ENCODE measurements around the gene EID3.
"Not testable (repeated sequence)": the region's sequence is repeated elsewhere in the genome, so short reads cannot be mapped to it uniquely, and the experiment has no call there.

The EID3 gene

DNA sequence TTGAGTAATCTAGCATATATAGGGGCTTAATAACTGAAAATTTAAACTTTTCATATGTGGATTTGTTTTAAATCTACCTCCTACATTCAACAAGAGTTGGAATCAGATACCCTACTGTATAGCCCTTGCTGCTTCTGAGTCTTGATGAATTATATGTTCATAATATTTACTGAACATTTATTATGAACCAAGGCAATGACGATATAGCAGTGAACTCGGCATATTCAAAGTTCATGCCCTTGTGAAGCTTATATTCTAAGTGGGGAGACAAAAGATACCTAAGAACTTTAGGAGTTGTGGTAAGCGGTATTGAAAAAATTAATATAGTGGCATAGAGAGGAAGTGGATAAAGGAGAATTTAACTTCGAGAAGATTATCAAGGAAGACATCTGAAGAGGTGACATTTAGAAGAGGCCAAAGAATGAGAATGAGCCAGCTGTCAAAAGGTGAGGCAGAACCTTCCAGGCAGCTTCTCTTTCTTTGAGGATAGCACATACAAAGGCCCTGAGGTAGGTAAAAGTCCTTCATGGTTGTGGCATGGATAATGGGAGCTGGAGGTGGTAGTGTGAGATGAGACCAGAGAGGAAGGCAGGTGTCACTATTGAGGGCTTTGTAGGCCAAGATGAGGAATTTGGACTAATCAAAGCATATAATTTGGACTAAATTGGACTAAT lies 10.2 kb downstream of the EID3 start:
- FAIRE-seq, result no peak

- FAIRE-seq, result no peak
Measured at GRCh38 chr12:104314242-104314614, 10.7 kb downstream of the EID3 start.

GRCh38 chr12:104315326-104316224 lies 12.0 kb downstream of the EID3 start:
- peak; percentile 8 for FAIRE-seq

GRCh38 chr12:104316936-104317335 lies 13.4 kb downstream of the EID3 start:
- FAIRE-seq, result no peak

DNA sequence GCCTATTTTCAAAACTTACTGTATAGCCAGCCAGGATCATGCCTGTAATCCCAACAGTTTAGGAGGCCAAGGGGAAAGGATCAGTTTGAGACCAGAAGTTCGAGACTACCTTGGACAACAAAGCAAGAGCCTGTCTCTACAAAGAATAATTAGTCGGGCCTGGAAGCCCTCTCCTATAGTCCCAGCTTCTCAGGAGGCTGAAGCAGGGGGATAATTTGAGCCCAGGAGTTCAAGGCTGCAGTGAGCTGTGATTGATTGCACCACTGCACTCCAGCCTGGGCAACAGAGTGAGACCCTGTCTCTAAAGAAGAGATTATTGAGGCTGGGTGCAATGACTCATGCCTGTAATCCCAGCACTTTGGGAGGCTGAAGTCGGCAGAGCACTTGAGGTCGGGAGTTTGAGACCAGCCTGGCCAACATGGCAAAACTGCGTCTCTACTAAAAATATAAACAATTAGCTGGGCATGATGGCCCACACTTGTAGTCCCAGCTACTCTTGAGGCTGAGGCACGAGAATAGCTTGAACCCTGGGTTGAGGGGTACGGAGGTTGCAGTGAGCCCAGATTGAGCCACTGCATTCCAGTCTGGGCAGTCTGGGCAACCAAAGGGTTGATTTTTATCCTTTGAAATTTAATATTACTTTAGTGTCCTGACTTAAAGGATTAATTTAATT lies 14.1 kb downstream of the EID3 start:
- FAIRE-seq, result no peak

- peak; percentile 28 for FAIRE-seq
Measured at GRCh38 chr12:104319028-104319427, 15.5 kb downstream of the EID3 start.

DNA sequence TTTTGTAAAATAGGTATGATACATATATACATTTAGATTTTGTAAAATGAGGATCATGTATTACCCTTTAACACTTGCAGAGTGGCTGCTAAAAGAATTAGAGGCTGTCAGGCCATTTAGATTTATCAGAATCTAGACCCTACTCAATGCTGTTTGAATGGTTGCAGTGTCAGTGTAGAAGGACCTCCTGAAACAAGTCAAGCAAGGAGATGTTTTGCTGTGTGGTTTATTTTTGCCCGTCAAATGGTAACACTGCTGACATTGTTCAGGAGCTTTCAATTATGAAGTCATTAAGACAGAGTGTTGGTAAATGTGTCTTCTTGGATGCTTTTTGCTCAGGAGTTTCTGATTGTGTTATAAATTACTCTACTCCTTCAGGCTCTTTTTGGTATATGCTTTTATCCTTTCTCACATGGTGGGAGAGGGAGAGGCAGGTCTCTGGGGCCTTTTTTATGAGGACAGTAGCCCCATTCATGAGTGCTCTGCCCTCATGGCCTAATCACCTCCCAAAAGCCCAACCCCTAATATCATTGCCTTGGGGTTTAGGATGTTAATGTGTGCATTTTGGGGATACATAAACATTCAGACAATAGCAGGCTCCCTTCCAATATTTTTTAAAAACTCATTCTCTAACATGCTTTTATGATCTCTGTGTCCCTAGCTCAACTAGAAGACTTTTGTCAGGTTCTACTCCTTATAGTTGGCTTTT lies 16.5 kb downstream of the EID3 start:
- FAIRE-seq, result no peak

DNA sequence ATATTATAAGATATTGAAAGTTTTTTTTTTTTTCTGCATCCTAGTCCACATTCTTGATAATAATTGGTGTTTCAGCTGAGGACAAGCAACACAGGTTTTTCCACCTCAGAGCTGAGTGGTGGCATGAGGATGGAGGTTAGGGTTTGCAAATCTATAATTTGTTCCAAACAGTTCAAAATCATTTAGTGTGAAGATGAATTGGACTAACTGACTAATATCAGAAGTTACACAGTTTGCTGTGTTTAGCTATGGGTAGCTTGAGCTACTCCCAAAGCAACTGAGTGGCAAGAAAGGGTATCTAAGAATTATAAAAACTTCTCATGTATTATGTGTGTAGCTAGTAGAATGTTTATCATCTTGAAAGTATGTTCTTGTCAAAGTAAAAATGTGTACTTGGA lies 17.1 kb downstream of the EID3 start:
- no peak for FAIRE-seq

- no peak for FAIRE-seq
Measured at GRCh38 chr12:104321949-104322348, 18.4 kb downstream of the EID3 start.

DNA sequence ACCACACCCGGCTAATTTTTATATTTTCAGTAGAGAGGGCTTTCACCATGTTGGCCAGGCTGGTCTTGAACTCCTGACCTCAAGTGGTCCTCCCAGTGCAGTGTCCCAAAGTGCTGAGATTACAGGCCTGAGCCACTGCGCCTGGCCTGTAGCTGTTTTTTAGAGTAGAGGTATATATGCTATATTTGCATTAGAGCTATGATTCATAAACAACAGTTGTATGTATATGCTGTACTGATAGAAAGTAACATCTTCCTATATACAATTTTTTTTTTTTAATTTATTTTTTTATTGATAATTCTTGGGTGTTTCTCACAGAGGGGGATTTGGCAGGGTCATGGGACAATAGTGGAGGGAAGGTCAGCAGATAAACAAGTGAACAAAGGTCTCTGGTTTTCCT lies 19.0 kb downstream of the EID3 start:
- FAIRE-seq, result not testable (repeated sequence)

DNA sequence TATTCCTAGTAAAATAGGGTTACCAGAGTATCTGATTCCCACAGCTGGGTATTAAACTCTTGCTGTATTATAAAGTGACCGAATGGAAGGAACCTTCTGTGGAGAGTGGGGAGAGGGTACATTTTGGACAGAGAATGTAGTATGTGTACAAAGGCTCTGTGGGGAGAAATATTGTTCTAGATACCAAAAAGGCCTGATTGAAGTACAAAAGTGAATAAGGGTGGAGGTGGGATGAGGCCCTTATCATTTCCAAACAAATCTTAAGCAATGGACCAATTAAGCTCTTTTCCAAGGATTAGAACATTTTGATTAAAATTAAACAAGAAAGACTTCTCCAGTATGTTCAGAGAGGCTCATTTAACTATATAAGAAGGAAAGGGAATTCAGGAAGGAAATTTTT lies 20.4 kb downstream of the EID3 start:
- no peak for FAIRE-seq

- FAIRE-seq, result not testable (repeated sequence)
Measured at GRCh38 chr12:104328278-104328677, 24.7 kb downstream of the EID3 start.

GRCh38 chr12:104328790-104329189 lies 25.3 kb downstream of the EID3 start:
- peak; percentile 54 for FAIRE-seq

DNA sequence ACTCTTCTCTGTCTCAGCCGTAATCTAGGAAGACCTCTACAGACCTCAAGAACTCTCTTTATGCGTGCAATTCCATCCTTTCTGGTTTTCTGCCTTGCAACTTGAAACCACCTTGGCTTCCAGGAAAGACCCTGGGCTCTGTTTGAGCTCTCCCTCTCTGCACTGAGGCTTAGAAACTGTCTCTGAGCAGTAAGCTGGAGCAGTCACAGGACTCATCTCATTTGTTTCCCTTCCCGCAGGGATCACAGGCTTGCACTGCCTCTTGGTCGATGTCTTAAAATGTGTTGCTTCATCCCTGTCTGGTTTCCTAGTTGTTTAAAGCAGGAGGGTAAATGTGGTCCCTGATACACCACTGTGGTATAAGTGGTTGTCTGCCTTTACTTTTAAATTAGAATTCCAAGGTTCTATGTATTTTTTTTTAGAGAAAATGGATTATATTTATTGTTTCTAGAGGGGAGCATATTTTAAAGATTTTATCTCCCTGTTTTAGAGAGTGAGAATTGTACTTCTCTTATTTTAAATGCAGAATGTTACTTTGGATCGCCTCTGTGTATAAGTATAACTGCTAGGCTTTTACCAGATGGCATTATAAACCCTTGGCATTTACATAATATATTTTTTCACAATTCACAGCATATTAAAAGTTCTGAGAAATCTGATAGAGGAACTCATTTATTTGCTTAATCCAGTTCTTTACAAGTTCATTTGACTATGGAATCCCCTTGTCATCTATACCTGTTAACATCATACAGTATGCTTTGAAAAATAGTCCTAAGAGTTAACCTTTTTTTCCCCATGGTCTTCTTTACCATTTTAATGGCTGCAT lies 26.4 kb downstream of the EID3 start:
- peak; percentile 75 for FAIRE-seq

DNA sequence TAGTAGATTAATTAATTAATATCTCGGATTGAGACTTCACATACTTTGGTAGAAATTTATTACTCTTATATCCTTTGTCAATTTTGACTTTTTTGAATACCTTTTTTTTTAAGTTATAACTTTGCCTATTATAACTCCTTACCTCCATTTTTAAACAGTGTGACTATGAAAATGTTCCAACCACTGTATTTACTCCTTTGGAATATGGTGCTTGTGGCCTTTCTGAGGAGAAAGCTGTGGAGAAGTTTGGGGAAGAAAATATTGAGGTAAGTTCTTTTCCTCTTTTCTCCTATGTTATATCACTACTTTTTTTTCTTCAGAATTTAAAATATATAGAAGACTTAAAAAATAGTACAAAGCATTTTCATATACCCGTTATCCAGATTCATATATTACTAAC lies 27.8 kb downstream of the EID3 start:
- peak; percentile 77 for FAIRE-seq

GRCh38 chr12:104332273-104332672 lies 28.7 kb downstream of the EID3 start:
- not testable (repeated sequence) for FAIRE-seq

- FAIRE-seq, result no peak
Measured at GRCh38 chr12:104333692-104334255, 30.2 kb downstream of the EID3 start.

DNA sequence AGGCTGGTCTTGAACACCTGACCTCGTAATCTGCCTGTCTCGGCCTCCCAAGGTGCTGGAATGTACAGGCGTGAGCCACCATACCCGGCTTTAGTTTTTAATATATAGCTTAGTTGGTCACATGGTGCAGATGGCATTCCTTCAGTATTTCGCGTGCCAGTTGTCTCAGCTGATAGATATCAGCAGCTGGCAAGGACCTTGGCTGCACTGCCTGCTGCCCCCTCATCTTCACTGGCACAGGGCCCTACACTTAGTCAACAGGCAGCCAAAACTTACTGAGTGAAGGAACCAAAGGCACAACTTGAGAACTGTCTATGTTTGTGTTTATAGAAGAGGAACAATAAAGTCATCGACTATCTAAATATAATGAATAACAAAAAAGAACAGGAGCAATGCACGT lies 31.0 kb downstream of the EID3 start:
- no peak for FAIRE-seq

GRCh38 chr12:104336115-104336514 lies 32.6 kb downstream of the EID3 start:
- FAIRE-seq, result no peak

GRCh38 chr12:104337030-104337558 lies 33.6 kb downstream of the EID3 start:
- no peak for FAIRE-seq

DNA sequence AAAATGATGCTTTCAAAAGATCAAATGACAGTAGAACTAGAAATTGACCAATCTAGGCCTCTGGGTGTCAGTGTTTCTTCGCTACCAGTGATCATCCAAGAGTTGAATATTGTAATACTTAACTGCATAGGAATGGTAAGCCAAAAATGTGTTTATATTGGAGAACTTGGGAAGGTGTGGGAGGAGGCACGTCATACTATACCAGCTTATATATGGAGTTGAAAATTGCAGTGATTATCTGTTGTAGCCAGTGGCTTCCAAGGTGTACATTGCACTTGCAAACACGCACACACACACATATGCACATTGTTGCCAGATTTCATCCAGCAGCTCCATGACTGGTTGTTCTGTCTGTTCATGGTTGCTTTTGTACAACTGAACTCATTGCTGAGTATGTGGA lies 36.1 kb downstream of the EID3 start:
- FAIRE-seq, result no peak

DNA sequence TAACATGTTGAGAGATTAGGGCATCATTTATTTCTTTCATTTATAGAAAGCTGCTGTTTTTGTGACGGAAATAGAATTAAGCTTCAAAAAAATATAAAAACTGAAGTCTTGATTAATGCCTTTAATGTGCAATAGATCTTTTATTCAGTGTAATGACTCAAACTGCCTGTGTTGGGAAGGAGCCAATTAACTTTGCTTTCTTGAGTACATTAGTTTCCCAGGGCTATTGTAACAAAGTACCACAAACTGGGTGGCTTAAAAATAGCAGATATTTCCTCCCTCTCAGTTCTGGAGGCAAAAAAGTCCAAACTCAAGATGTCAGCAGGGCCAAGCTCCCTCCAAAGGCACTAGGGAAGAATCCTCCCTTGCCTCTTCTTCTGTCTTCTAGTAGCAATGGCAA lies 36.6 kb downstream of the EID3 start:
- no peak for FAIRE-seq
